HEK293 (cell line): Measurements from ENCODE around the gene GDPD3.
A peak's percentile ranks its signal among the peaks of the same experiment; 100 is the strongest.

ENCODE experiments used
- CTCF ChIA-PET: fragments of 350-600 bp; formaldehyde crosslinking; extraction: SDS; loops from one replicate; lab custom pipeline; 2021; ENCODE audit warnings: antibody characterized with exemption; lab: Yijun Ruan, JAX
- POLR2A ChIA-PET: fragments of 300-600 bp; formaldehyde crosslinking; extraction: SDS; loops from one replicate; lab custom pipeline; 2020; ENCODE audit warnings: antibody characterized with exemption, inconsistent platforms; lab: Yijun Ruan, JAX
- H3K27ac ChIP-seq: fragments of 200-500 bp; sonication (Bioruptor generic); 2 replicates; pipeline ENCODE4 v1.5.1; 2014; ENCODE audit warnings: low read depth, low read length, control low read depth, inconsistent platforms; ENCODE audit errors: extremely low read depth
- H3K36me3 ChIP-seq, 2 experiments: fragments of 200-500 bp in 1 of 2; sonication (Bioruptor generic) in 1 of 2; 1 replicate in 1 of 2; 2 replicates in 1 of 2; pipeline ENCODE4 v1.5.1; 2014 to 2017; ENCODE audit warnings: inconsistent platforms in 2 of 2, low read length in 2 of 2; ENCODE audit not compliant: control insufficient read depth in 2 of 2, insufficient read depth in 1 of 2
- H3K4me1 ChIP-seq: fragments of 200-500 bp; sonication (Bioruptor generic); 2 replicates; pipeline ENCODE4 v1.5.1; 2014; ENCODE audit warnings: mild to moderate bottlenecking, low read length, inconsistent platforms; ENCODE audit not compliant: control insufficient read depth, insufficient read depth
- H3K4me3 ChIP-seq: 2 replicates; pipeline ENCODE4 v1.5.1; 2011; ENCODE audit warnings: low read depth, mild to moderate bottlenecking, control low read depth, low read length, moderate library complexity
- H3K9me3 ChIP-seq: fragments of 200-500 bp; sonication (Bioruptor generic); 2 replicates; pipeline ENCODE4 v1.5.1; 2014; ENCODE audit warnings: low read depth, low read length, inconsistent platforms; ENCODE audit not compliant: control insufficient read depth, insufficient read depth
- ATF2 ChIP-seq: fragments of 450-650 bp; formaldehyde crosslinking; IDR thresholded peaks from 2 replicates; pipeline ENCODE4 v1.5.1; 2016; ENCODE audit warnings: missing biosample characterization, missing genetic modification characterization, low read depth
- BCL11B ChIP-seq: fragments of 450-650 bp; formaldehyde crosslinking; IDR thresholded peaks from 2 replicates; pipeline ENCODE4 v1.5.1; 2016; ENCODE audit warnings: low read depth, missing biosample characterization, missing genetic modification characterization
- EGR2 ChIP-seq: fragments of 450-650 bp; formaldehyde crosslinking; IDR thresholded peaks from 2 replicates; pipeline ENCODE4 v1.5.1; 2016; ENCODE audit warnings: low read depth, missing biosample characterization, missing genetic modification characterization
- HIC1 ChIP-seq: fragments of 450-650 bp; formaldehyde crosslinking; IDR thresholded peaks from 2 replicates; pipeline ENCODE4 v1.5.1; 2016; ENCODE audit warnings: missing biosample characterization, missing genetic modification characterization
- HOXC10 ChIP-seq: sonication (generic); formaldehyde crosslinking; IDR thresholded peaks from 2 replicates; pipeline ENCODE4 v1.8.1; 2023; ENCODE audit warnings: mild to moderate bottlenecking, missing genetic modification reagents
- HOXD13 ChIP-seq: sonication (generic); formaldehyde crosslinking; IDR thresholded peaks from 2 replicates; pipeline ENCODE4 v1.8.0; 2022; ENCODE audit warnings: missing genetic modification reagents, borderline replicate concordance
- IKZF3 ChIP-seq: fragments of 450-650 bp; IDR thresholded peaks from 2 replicates; pipeline ENCODE4 v1.5.0; 2018; ENCODE audit warnings: missing biosample characterization, mild to moderate bottlenecking, missing genetic modification characterization, moderate library complexity
- KLF7 ChIP-seq: fragments of 450-650 bp; formaldehyde crosslinking; IDR thresholded peaks from 2 replicates; pipeline ENCODE4 v1.5.1; 2016; ENCODE audit warnings: missing biosample characterization, missing genetic modification characterization, borderline replicate concordance
- MYNN ChIP-seq: fragments of 450-650 bp; formaldehyde crosslinking; IDR thresholded peaks from 2 replicates; pipeline ENCODE4 v1.5.1; 2016; ENCODE audit warnings: missing biosample characterization, missing genetic modification characterization, borderline replicate concordance
- ZBTB44 ChIP-seq: fragments of 450-650 bp; IDR thresholded peaks from 2 replicates; pipeline ENCODE4 v1.5.1; 2018; ENCODE audit warnings: missing biosample characterization, mild to moderate bottlenecking, missing genetic modification characterization
- ZFHX2 ChIP-seq: fragments of 450-650 bp; formaldehyde crosslinking; conservative IDR thresholded peaks from 2 replicates; pipeline ENCODE4 v1.5.1; 2016; ENCODE audit warnings: missing biosample characterization, missing genetic modification characterization
- ZFP69B ChIP-seq: fragments of 450-650 bp; formaldehyde crosslinking; IDR thresholded peaks from 2 replicates; pipeline ENCODE4 v1.5.1; 2016; ENCODE audit warnings: missing biosample characterization, missing genetic modification characterization
- ZNF112 ChIP-seq: fragments of 450-650 bp; formaldehyde crosslinking; IDR thresholded peaks from 2 replicates; pipeline ENCODE4 v1.5.0; 2017; ENCODE audit warnings: missing biosample characterization, missing genetic modification characterization
- ZNF148 ChIP-seq: fragments of 450-650 bp; formaldehyde crosslinking; IDR thresholded peaks from 2 replicates; pipeline ENCODE4 v1.5.0; 2017; ENCODE audit warnings: missing biosample characterization, missing genetic modification characterization, borderline replicate concordance
- ZNF155 ChIP-seq: fragments of 450-650 bp; formaldehyde crosslinking; IDR thresholded peaks from 2 replicates; pipeline ENCODE4 v1.5.1; 2016; ENCODE audit warnings: missing biosample characterization, missing genetic modification characterization
- ZNF23 ChIP-seq: fragments of 450-650 bp; formaldehyde crosslinking; IDR thresholded peaks from 2 replicates; pipeline ENCODE4 v1.5.1; 2016; ENCODE audit warnings: missing biosample characterization, missing genetic modification characterization, borderline replicate concordance
- ZNF24 ChIP-seq: fragments of 450-650 bp; formaldehyde crosslinking; IDR thresholded peaks from 2 replicates; pipeline ENCODE4 v1.5.1; 2016; ENCODE audit warnings: missing biosample characterization, missing genetic modification characterization
- ZNF274 ChIP-seq, 2 experiments: fragments of 200-500 bp in 1 of 2; fragments of 450-650 bp in 1 of 2; sonication (Bioruptor generic) in 1 of 2; formaldehyde crosslinking in 1 of 2; IDR thresholded peaks; 2 replicates each; pipeline versions ENCODE4 v1.5.1 to v1.6.1; 2014 to 2016; ENCODE audit warnings: borderline replicate concordance in 1 of 2, inconsistent platforms in 1 of 2, low read length in 1 of 2, missing biosample characterization in 1 of 2, missing genetic modification characterization in 1 of 2
- ZNF366 ChIP-seq: fragments of 450-650 bp; formaldehyde crosslinking; conservative IDR thresholded peaks from 2 replicates; pipeline ENCODE4 v1.5.1; 2016; ENCODE audit warnings: missing biosample characterization, missing genetic modification characterization
- ZNF426 ChIP-seq: fragments of 450-650 bp; formaldehyde crosslinking; IDR thresholded peaks from 2 replicates; pipeline ENCODE4 v1.5.1; 2017; ENCODE audit warnings: missing biosample characterization, missing genetic modification characterization, mild to moderate bottlenecking, inconsistent platforms, moderate library complexity
- ZNF449 ChIP-seq: fragments of 450-650 bp; formaldehyde crosslinking; IDR thresholded peaks from 2 replicates; pipeline ENCODE4 v1.5.1; 2017; ENCODE audit warnings: missing biosample characterization, mild to moderate bottlenecking, missing genetic modification characterization, moderate library complexity
- ZNF514 ChIP-seq: fragments of 450-650 bp; formaldehyde crosslinking; IDR thresholded peaks from 2 replicates; pipeline ENCODE4 v1.5.1; 2016; ENCODE audit warnings: missing biosample characterization, missing genetic modification characterization
- ZNF544 ChIP-seq: fragments of 450-650 bp; formaldehyde crosslinking; IDR thresholded peaks from 2 replicates; pipeline ENCODE4 v1.5.0; 2017; ENCODE audit warnings: missing biosample characterization, missing genetic modification characterization
- ZNF580 ChIP-seq: fragments of 450-650 bp; formaldehyde crosslinking; IDR thresholded peaks from 2 replicates; pipeline ENCODE4 v1.5.1; 2016; ENCODE audit warnings: missing biosample characterization, missing genetic modification characterization
- ZNF654 ChIP-seq: fragments of 450-650 bp; formaldehyde crosslinking; IDR thresholded peaks from 2 replicates; pipeline ENCODE4 v1.5.1; 2016; ENCODE audit warnings: low read depth, missing biosample characterization, missing genetic modification characterization
- ZNF670 ChIP-seq: fragments of 450-650 bp; formaldehyde crosslinking; IDR thresholded peaks from 2 replicates; pipeline ENCODE4 v1.5.1; 2016; ENCODE audit warnings: missing biosample characterization, missing genetic modification characterization, low read depth
- ZNF830 ChIP-seq: fragments of 450-650 bp; IDR thresholded peaks from 2 replicates; pipeline ENCODE4 v1.5.0; 2018; ENCODE audit warnings: missing biosample characterization, missing genetic modification characterization, low read depth, mild to moderate bottlenecking, moderate library complexity

GDPD3 gene

GRCh38 chr16:30063278-30063892 lies 50.0 kb downstream of the GDPD3 start:
- no peak for TF ChIP-seq MYNN
- TF ChIP-seq EGR2 (tag by site-specific recombination): 0 out of 2 replicates have a peak, but pooled peaks have one; percentile 13
- no peak for TF ChIP-seq ZNF274 (IDR thresholded peaks at IDR 0.05; ENCODE audit: low read length)
- no peak for TF ChIP-seq ZNF274 (tag by site-specific recombination; IDR thresholded peaks at IDR 0.05; ENCODE audit: borderline replicate concordance)
- TF ChIP-seq ZNF112 (tag by site-specific recombination): no peak
- TF ChIP-seq ZFHX2 (tag by site-specific recombination): peak; percentile 18; the same call in 1 of the 2 replicates
- TF ChIP-seq ZNF23: no peak
- TF ChIP-seq ATF2 (tag by site-specific recombination): no peak
- TF ChIP-seq HOXC10 (CRISPR knock-in tag): no peak
- TF ChIP-seq ZNF544 (tag by site-specific recombination): no peak
- TF ChIP-seq ZNF155: no peak
- no peak for TF ChIP-seq ZNF830
- 0 out of 2 replicates have a peak, but pooled peaks have one; percentile 7 for TF ChIP-seq ZNF654
- TF ChIP-seq ZNF148 (tag by site-specific recombination): no peak
- peak; percentile 58 for TF ChIP-seq HIC1 (tag by site-specific recombination)
- TF ChIP-seq IKZF3 (tag by site-specific recombination): no peak
- TF ChIP-seq ZNF24 (tag by site-specific recombination): peak; percentile 69; the same call in 1 of the 2 replicates
- TF ChIP-seq ZFP69B (tag by site-specific recombination): no peak
- TF ChIP-seq HOXD13: no peak
- no peak for TF ChIP-seq ZNF449
- TF ChIP-seq ZNF366 (tag by site-specific recombination): no peak
- TF ChIP-seq ZNF426 (tag by site-specific recombination): no peak
- peak; percentile 70 for TF ChIP-seq ZNF580 (tag by site-specific recombination)
- TF ChIP-seq ZNF670 (tag by site-specific recombination): no peak
- TF ChIP-seq ZNF514 (tag by site-specific recombination): no peak
- no peak for TF ChIP-seq BCL11B (tag by site-specific recombination)
- TF ChIP-seq ZBTB44 (tag by site-specific recombination): no peak
- no peak for TF ChIP-seq KLF7 (tag by site-specific recombination)
- Histone ChIP-seq H3K4me1 (peaks cover 2% of the 10 kb centered on the region; the same call in 1 of the 2 replicates), H3K27ac (peak overlapping the region; percentile 100), H3K9me3 (no peaks in the 10 kb centered on the region), H3K36me3 (peaks cover 11 to 39% of the 10 kb centered on the region in 2 experiments; a peak in 2 of 3 replicates), H3K4me3 (no peak overlapping the region)
- ChIA-PET POLR2A (interaction anchor here (1.6 kb wide), 1 partner anchor 10 kb away, joined by 4 read pairs; a partner anchor contains a TSS), CTCF (interaction anchor here (0.6 to 1.3 kb wide), 3 partner anchors 8 to 566 kb away, joined by 3 to 12 read pairs (median 3); no protein-coding TSS in a partner anchor)
